ENCODE measurements around the gene GMDS. TPM values are rescaled to one million over a fixed set of nuclear protein-coding genes. Genes with fewer than 3 reads are reported as not detected.

Gene GMDS
- total RNA-seq, 3 donors from 2014 or later (not counting 1 experiment from before 2014, with no cell fraction given), result 23.6 to 31.0 (median 26.4) TPM

GRCh38 chr6:1778686-1779235 is 466.6 kb downstream of the GMDS start:
- intact Hi-C loops (cut with micrococcal nuclease), result no loop called here
- no peak overlapping the region for H3K4me3 Mint-ChIP-seq
- H3K9me3 Mint-ChIP-seq, result no peaks in the 10 kb centered on the region
- Histone ChIP-seq H3K4me3 (ENCODE audit: low read length) (no peak overlapping the region), H3K27ac (ENCODE audit: low read length) (no peak overlapping the region), H3K27me3 (ENCODE audit: control insufficient read depth, insufficient read depth, low read length) (no peaks in the 10 kb centered on the region), H3K4me1 (ENCODE audit: control insufficient read depth, insufficient read depth, low read length) (no peaks in the 10 kb centered on the region), H3K9me3 (ENCODE audit: control insufficient read depth, insufficient read depth, low read length) (no peaks in the 10 kb centered on the region), H3K36me3 (ENCODE audit: control insufficient read depth, insufficient read depth, low read length) (no peaks in the 10 kb centered on the region)
- H3K36me3 Mint-ChIP-seq, result peaks cover 10% of the 10 kb centered on the region
- ATAC-seq, result no peak
- no peak overlapping the region for H3K27ac Mint-ChIP-seq
- no peak for TF ChIP-seq CTCF (IDR thresholded peaks at IDR 0.05)
- 96% methylated on average over 10 of the region's 10 CpGs for WGBS (ENCODE audit: insufficient coverage)
- H3K4me1 Mint-ChIP-seq, result peaks cover 0 to 4% of the 10 kb centered on the region in 2 donors
- no peak for DNase-seq
- H3K27me3 Mint-ChIP-seq (ENCODE audit: low read depth in 2 of 2), result peaks cover 45 to 74% of the 10 kb centered on the region in 2 donors

- ATAC-seq (no peak), DNase-seq (no peak)
- H3K9me3 ChIP-seq (ENCODE audit: control insufficient read depth, insufficient read depth, low read length), result no peaks in the 10 kb centered on the region
- TF ChIP-seq CTCF (IDR thresholded peaks at IDR 0.05), result no peak
- WGBS (ENCODE audit: insufficient coverage), result 94% methylated on average over 9 of the region's 9 CpGs
- intact Hi-C loops (cut with micrococcal nuclease), result no loop called here
- H3K27ac ChIP-seq (ENCODE audit: low read length), result no peak overlapping the region
- Mint-ChIP-seq H3K27me3 (ENCODE audit: low read depth in 2 of 2) (peaks cover 50 to 81% of the 10 kb centered on the region in 2 donors), H3K36me3 (peaks cover 10% of the 10 kb centered on the region), H3K9me3 (no peaks in the 10 kb centered on the region), H3K4me1 (peaks cover 5 to 9% of the 10 kb centered on the region in 2 donors), H3K4me3 (no peak overlapping the region), H3K27ac (no peak overlapping the region)
- no peak overlapping the region for H3K4me3 ChIP-seq (ENCODE audit: low read length)
- peaks cover 4% of the 10 kb centered on the region for H3K4me1 ChIP-seq (ENCODE audit: control insufficient read depth, insufficient read depth, low read length)
- H3K27me3 ChIP-seq (ENCODE audit: control insufficient read depth, insufficient read depth, low read length), result no peaks in the 10 kb centered on the region
- H3K36me3 ChIP-seq (ENCODE audit: control insufficient read depth, insufficient read depth, low read length), result no peaks in the 10 kb centered on the region
These were observed 467.3 kb downstream of the GMDS start for GRCh38 chr6:1777921-1778685.

- ATAC-seq (no peak), DNase-seq (no peak)
- 100% methylated on average over 1 of the region's 2 CpGs for WGBS (ENCODE audit: insufficient coverage)
- no peaks in the 10 kb centered on the region for H3K9me3 ChIP-seq (ENCODE audit: control insufficient read depth, insufficient read depth, low read length)
- intact Hi-C loops (cut with micrococcal nuclease), result no loop called here
- Mint-ChIP-seq H3K4me3 (no peak overlapping the region), H3K27me3 (ENCODE audit: low read depth in 2 of 2) (peaks cover 59 to 87% of the 10 kb centered on the region in 2 donors), H3K4me1 (peaks cover 21 to 25% of the 10 kb centered on the region in 2 donors), H3K36me3 (peaks cover 10% of the 10 kb centered on the region), H3K9me3 (no peaks in the 10 kb centered on the region), H3K27ac (no peak overlapping the region)
- H3K27me3 ChIP-seq (ENCODE audit: control insufficient read depth, insufficient read depth, low read length), result no peaks in the 10 kb centered on the region
- no peak overlapping the region for H3K4me3 ChIP-seq (ENCODE audit: low read length)
- H3K4me1 ChIP-seq (ENCODE audit: control insufficient read depth, insufficient read depth, low read length), result peaks cover 9% of the 10 kb centered on the region
- H3K36me3 ChIP-seq (ENCODE audit: control insufficient read depth, insufficient read depth, low read length), result no peaks in the 10 kb centered on the region
- no peak overlapping the region for H3K27ac ChIP-seq (ENCODE audit: low read length)
- no peak for TF ChIP-seq CTCF (IDR thresholded peaks at IDR 0.05)
These were observed 470.0 kb downstream of the GMDS start for GRCh38 chr6:1775441-1775840.
